MCF 10A (cell line): ENCODE measurements around the gene INHBB. TPM values are rescaled to one million over a fixed set of nuclear protein-coding genes. Genes with fewer than 3 reads are reported as not detected.

Experiments
- BruUV-seq: library from RNA; stranded (reverse); fragments of 400-500 nt; replicated peaks from 2 replicates; lab custom pipeline; 2021; lab: Mats Ljungman, UMichigan
- CTCF ChIA-PET: fragments of 300-600 bp; sonication (Branson Sonifier 250); formaldehyde crosslinking; extraction: SDS; loops from one replicate; lab custom pipeline; 2021; ENCODE audit warnings: antibody characterized with exemption, inconsistent platforms; lab: Yijun Ruan, JAX
- POLR2A ChIA-PET: fragments of 300-600, 350-650 bp; sonication (Branson Sonifier 250); formaldehyde crosslinking; extraction: SDS; loops from one replicate; lab custom pipeline; 2020; ENCODE audit warnings: antibody characterized with exemption, inconsistent platforms; lab: Yijun Ruan, JAX
- DNase-seq: peaks from one replicate; pipeline ENCODE4 v3.0.0-alpha.2; 2018; ENCODE audit not compliant: unreplicated experiment
- H3K27ac Mint-ChIP-seq: one replicate; pipeline ENCODE4 v1.8.0; 2022; ENCODE audit warnings: mild to moderate bottlenecking, low read depth, mixed read lengths; ENCODE audit not compliant: unreplicated experiment
- H3K27me3 Mint-ChIP-seq: one replicate; pipeline ENCODE4 v1.8.0; 2022; ENCODE audit warnings: mixed read lengths; ENCODE audit not compliant: insufficient read depth, unreplicated experiment
- H3K36me3 Mint-ChIP-seq: one replicate; pipeline ENCODE4 v1.8.0; 2022; ENCODE audit warnings: mild to moderate bottlenecking, moderate library complexity, mixed read lengths; ENCODE audit not compliant: insufficient read depth, unreplicated experiment
- H3K4me1 Mint-ChIP-seq: one replicate; pipeline ENCODE4 v1.8.0; 2022; ENCODE audit warnings: mixed read lengths; ENCODE audit not compliant: insufficient read depth, unreplicated experiment
- H3K4me3 Mint-ChIP-seq: one replicate; pipeline ENCODE4 v1.8.0; 2022; ENCODE audit warnings: mild to moderate bottlenecking, moderate library complexity, mixed read lengths; ENCODE audit not compliant: unreplicated experiment
- H3K9me3 Mint-ChIP-seq: one replicate; pipeline ENCODE4 v1.8.0; 2022; ENCODE audit warnings: mixed read lengths; ENCODE audit not compliant: unreplicated experiment
- CTCF ChIP-seq: fragments of 200-600 bp; IDR thresholded peaks from one replicate; pipeline ENCODE4 v1.8.0; 2022; ENCODE audit warnings: antibody characterized with exemption, mild to moderate bottlenecking; ENCODE audit not compliant: unreplicated experiment
- intact Hi-C: fragments of 100-400 bp; cut with micrococcal nuclease; formaldehyde crosslinking; loops from 2 replicates; pipeline ENCODE4 v1.14.1; 2022
- total RNA-seq: library from RNA; stranded (reverse); gene quantifications from 2 replicates; pipeline ENCODE4 v1.2.3, GENCODE V29; 2022

The INHBB gene
- total RNA-seq, 1 experiment from 2014 or later = 0.16 TPM

- Mint-ChIP-seq H3K36me3 (peaks cover 5% of the 10 kb centered on the region), H3K9me3 (no peaks in the 10 kb centered on the region), H3K4me3 (no peak overlapping the region), H3K27me3 (no peaks in the 10 kb centered on the region), H3K27ac (no peak overlapping the region), H3K4me1 (no peaks in the 10 kb centered on the region)
- intact Hi-C loops = no loop called here
- DNase-seq = no peak
- CTCF ChIA-PET = no interaction called here
- BruUV-seq = no TSS peak
- POLR2A ChIA-PET = no interaction called here
- no peak for TF ChIP-seq CTCF
Observed at GRCh38 chr2:120392923-120393322, 47.0 kb downstream of the INHBB start.

- POLR2A ChIA-PET = no interaction called here
- no peak for DNase-seq
- Mint-ChIP-seq H3K27me3 (no peaks in the 10 kb centered on the region), H3K27ac (no peak overlapping the region), H3K36me3 (peaks cover 5% of the 10 kb centered on the region), H3K9me3 (no peaks in the 10 kb centered on the region), H3K4me1 (no peaks in the 10 kb centered on the region), H3K4me3 (no peak overlapping the region)
- TF ChIP-seq CTCF = no peak
- intact Hi-C loops = no loop called here
- CTCF ChIA-PET = no interaction called here
- no TSS peak for BruUV-seq
Observed at GRCh38 chr2:120393456-120393855, 47.5 kb downstream of the INHBB start.

- H3K9me3 Mint-ChIP-seq = no peaks in the 10 kb centered on the region
- intact Hi-C loops = no loop called here
- ChIA-PET POLR2A (no interaction called here), CTCF (no interaction called here)
- no peak for TF ChIP-seq CTCF
- BruUV-seq = no TSS peak
- H3K27me3 Mint-ChIP-seq = no peaks in the 10 kb centered on the region
- no peak overlapping the region for H3K4me3 Mint-ChIP-seq
- no peaks in the 10 kb centered on the region for H3K4me1 Mint-ChIP-seq
- peaks cover 5% of the 10 kb centered on the region for H3K36me3 Mint-ChIP-seq
- no peak for DNase-seq
- no peak overlapping the region for H3K27ac Mint-ChIP-seq
Observed at GRCh38 chr2:120394764-120395163, 48.8 kb downstream of the INHBB start.

GRCh38 chr2:120395221-120396012 lies 49.5 kb downstream of the INHBB start:
- Mint-ChIP-seq H3K4me3 (no peak overlapping the region), H3K4me1 (no peaks in the 10 kb centered on the region), H3K36me3 (peaks cover 5% of the 10 kb centered on the region), H3K9me3 (no peaks in the 10 kb centered on the region), H3K27ac (no peak overlapping the region), H3K27me3 (no peaks in the 10 kb centered on the region)
- TF ChIP-seq CTCF = no peak
- ChIA-PET POLR2A (no interaction called here), CTCF (no interaction called here)
- no TSS peak for BruUV-seq
- no peak for DNase-seq
- intact Hi-C loops = no loop called here
